Skeletal muscle cell (primary cell): ENCODE data around the gene MLKL.
A peak's percentile ranks its signal among the peaks of the same experiment; 100 is the strongest.
"Not testable (repeated sequence)": the region's sequence is repeated elsewhere in the genome, so short reads cannot be mapped to it uniquely, and the experiment has no call there.

Experiments used
- DNase-seq: peaks from one replicate; pipeline ENCODE4 v3.0.0-alpha.2; 2010; ENCODE audit warnings: low read depth
- H3K4me3 ChIP-seq: 2 replicates; pipeline ENCODE4 v1.5.1; 2011; ENCODE audit warnings: low read depth, mild to moderate bottlenecking, control low read depth, low read length, moderate library complexity

MLKL gene

GRCh38 chr16:74734361-74735161, 33.9 kb upstream of the MLKL start:
- no peak overlapping the region for H3K4me3 ChIP-seq
- no peak for DNase-seq

GRCh38 chr16:74732707-74733350, 32.2 kb upstream of the MLKL start:
- H3K4me3 ChIP-seq = no peak overlapping the region
- no peak for DNase-seq

GRCh38 chr16:74731853-74732477, 31.3 kb upstream of the MLKL start:
- DNase-seq = no peak
- no peak overlapping the region for H3K4me3 ChIP-seq

GRCh38 chr16:74729783-74730683, 29.4 kb upstream of the MLKL start:
- no peak overlapping the region for H3K4me3 ChIP-seq
- DNase-seq = no peak

GRCh38 chr16:74727903-74728302, 27.2 kb upstream of the MLKL start:
- no peak overlapping the region for H3K4me3 ChIP-seq
- DNase-seq = no peak

GRCh38 chr16:74726716-74727115, 26.1 kb upstream of the MLKL start:
- no peak overlapping the region for H3K4me3 ChIP-seq
- DNase-seq = no peak

- no peak overlapping the region for H3K4me3 ChIP-seq
- no peak for DNase-seq
These were observed 25.2 kb upstream of the MLKL start for GRCh38 chr16:74725651-74726455.

- H3K4me3 ChIP-seq = no peak overlapping the region
- peak; percentile 31 for DNase-seq
These were observed 24.3 kb upstream of the MLKL start for GRCh38 chr16:74724820-74725549.

GRCh38 chr16:74723256-74723655, 22.6 kb upstream of the MLKL start:
- no peak overlapping the region for H3K4me3 ChIP-seq
- DNase-seq = no peak

- DNase-seq, H3K4me3 ChIP-seq: not testable (repeated sequence)
These were observed 21.5 kb upstream of the MLKL start for GRCh38 chr16:74722156-74722555.

GRCh38 chr16:74721716-74722115, 21.1 kb upstream of the MLKL start:
- no peak overlapping the region for H3K4me3 ChIP-seq
- no peak for DNase-seq

GRCh38 chr16:74720579-74720978, 19.9 kb upstream of the MLKL start:
- H3K4me3 ChIP-seq = no peak overlapping the region
- no peak for DNase-seq

GRCh38 chr16:74718741-74719610, 18.3 kb upstream of the MLKL start:
- H3K4me3 ChIP-seq = no peak overlapping the region
- no peak for DNase-seq

- no peak overlapping the region for H3K4me3 ChIP-seq
- DNase-seq = no peak
These were observed 17.5 kb upstream of the MLKL start for GRCh38 chr16:74718140-74718539.

- H3K4me3 ChIP-seq = no peak overlapping the region
- DNase-seq = no peak
These were observed 16.7 kb upstream of the MLKL start for GRCh38 chr16:74717367-74717766.

- no peak for DNase-seq
- no peak overlapping the region for H3K4me3 ChIP-seq
These were observed 15.7 kb upstream of the MLKL start for GRCh38 chr16:74716355-74716754.

- H3K4me3 ChIP-seq = no peak overlapping the region
- no peak for DNase-seq
These were observed 13.2 kb upstream of the MLKL start for GRCh38 chr16:74713876-74714275.
